HG03469 (cell line): Measurements from ENCODE around the gene GABARAP.
"Not testable (repeated sequence)": the region's sequence is repeated elsewhere in the genome, so short reads cannot be mapped to it uniquely, and the experiment has no call there.

Experiments
- ATAC-seq: cut with Tn5 transposase; IDR thresholded peaks from one replicate; pipeline ENCODE4 v1.9.1; 2021; ENCODE audit warnings: mild to moderate bottlenecking, moderate library complexity, moderate number of reproducible peaks; ENCODE audit not compliant: unreplicated experiment

GABARAP gene

DNA sequence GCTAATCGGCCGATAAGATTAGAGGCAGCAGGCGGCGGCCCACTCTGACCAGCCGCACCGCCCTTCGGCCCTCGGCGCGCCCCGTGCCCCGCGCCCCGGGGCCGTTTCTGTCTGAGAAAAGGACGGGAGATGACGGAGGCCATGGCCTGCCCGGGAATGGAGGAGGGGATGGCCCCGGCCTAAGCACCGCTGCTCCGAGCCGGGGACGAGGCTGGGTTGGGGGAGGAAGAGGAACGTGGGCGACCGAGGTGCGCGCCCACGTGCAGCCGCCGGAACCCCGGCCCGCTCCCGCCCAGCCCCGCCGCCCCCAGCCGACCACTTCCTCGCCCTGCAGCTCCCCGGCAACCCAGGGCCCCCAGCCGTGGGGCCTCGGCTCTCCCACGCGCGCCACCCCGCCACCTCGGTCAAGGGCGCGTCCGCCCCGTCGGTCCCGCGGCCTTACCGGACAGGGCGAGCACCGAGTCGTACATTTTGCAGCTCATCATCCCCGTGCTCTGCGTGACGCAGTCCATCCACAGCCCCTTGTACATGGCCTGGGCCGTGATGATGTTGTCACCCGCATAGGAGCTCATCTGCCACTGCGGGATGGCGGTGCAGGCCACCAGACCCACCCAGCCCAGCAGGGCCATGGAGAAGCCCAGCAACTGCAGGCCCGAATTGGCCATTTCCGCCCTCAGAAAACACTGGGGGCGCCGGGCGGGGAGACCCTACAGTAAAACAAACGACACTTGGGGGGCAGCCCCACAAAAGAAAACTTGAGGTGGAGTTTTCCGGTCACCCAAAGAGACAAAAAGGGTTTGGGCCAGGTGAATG lies 19.3 kb upstream of the GABARAP start:
- no peak for ATAC-seq

DNA sequence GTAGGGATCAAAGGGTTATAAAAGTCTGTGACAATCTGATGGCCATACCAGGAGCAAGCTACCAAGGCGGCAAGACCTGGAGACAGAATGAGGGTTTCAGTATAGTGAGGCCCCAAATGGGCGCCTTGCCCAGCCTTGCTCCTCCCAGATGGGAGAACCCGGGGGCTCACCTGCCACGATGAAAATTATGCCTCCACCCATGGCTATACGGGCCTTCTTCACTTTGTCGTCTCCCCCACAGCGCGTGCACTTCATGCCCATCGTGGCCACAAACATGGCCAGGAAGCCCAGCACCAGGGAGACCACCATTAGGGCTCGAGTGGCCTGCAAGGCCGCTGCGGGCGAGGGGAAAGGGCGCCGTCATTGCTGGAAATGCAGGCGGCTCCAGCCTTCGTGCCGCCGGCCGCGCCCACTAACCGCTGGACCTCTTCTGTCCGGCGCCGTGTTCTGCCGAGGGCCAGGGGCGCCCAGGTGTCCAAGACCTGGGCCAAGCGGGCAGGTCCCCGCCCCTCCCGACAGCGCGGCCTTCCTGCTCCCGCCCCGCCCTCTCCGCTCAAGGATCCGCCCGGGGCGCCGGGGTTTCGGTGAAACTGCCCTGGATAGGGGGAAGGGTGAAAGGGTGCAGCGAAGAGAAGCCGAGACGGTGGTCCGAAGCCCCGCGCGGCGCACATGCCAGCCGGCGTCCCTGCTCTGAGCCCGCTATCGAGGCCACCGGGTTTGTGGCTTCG lies 18.6 kb upstream of the GABARAP start:
- no peak for ATAC-seq

DNA sequence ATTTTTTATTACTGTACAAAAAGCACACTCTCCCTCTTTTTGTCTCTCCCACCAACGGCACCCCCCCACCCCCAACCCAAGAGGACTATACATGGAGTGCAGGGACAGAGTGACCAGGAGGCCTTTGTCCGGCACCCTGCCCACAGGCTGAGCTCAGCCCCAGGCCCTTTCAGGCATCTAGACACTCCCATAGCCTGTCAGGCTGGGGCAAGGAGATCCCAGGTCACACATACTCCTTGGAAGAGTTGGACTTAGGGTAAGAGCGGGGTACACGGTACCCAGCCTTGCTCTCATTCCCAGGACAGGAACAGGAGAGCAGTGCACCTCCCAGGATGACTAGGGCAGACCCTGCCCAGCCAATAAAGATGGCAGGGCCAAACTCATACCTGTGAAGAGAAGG lies 17.9 kb upstream of the GABARAP start:
- no peak for ATAC-seq

DNA sequence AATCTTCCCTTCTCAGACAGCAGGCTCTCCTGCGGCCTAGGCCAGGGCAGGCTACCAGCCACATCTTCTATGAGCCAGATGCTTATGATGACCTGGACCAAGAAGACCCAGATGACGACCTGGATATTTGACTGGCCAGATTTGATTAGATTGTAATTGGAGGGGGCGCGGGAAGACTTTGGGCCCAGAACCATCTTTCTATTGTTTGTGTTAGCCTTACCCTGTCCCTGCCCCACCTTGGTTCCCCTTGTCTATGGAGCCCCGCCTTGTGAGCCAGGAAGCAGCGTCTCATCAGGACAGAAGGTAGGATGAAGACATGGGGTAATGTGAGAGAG lies 17.3 kb upstream of the GABARAP start:
- ATAC-seq: no peak

DNA sequence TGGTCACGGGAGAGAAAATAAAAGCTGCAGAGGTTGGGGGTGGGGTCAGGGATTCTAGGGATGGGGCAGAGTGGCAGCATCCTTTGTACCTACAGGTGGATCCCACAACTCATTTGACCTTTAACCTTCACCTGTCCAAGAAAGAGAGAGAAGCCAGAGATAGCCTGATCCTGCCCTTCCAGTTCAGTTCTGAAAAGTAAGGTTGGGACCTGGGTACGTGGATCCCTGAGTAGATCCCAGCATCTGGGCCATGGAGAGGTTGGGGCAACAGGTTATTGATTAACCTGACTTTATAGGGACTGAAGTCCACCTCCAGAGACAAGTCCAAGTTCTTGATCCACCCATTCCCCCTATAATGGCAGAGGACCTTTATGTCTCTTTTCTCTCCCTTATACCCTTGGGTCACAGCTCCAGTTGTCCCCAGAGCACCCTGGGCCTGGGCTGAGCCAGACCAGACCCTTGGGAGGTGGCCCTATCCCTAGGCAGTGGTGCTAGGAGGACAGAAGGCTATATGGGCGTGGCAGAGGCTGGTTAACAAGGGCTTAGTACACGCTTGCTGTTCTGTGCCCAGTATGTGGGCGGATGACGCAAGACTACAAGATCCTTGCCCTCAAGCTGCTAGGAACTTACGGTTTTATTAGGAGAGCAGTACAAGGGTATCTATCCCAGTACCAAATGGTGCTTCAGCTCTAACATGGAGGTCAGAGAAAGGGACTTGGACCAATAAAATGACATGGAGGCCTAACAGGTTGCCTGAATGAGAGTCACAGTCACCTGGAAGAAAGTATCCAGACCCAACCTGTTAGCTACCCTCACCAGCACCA lies 16.7 kb upstream of the GABARAP start:
- no peak for ATAC-seq

DNA sequence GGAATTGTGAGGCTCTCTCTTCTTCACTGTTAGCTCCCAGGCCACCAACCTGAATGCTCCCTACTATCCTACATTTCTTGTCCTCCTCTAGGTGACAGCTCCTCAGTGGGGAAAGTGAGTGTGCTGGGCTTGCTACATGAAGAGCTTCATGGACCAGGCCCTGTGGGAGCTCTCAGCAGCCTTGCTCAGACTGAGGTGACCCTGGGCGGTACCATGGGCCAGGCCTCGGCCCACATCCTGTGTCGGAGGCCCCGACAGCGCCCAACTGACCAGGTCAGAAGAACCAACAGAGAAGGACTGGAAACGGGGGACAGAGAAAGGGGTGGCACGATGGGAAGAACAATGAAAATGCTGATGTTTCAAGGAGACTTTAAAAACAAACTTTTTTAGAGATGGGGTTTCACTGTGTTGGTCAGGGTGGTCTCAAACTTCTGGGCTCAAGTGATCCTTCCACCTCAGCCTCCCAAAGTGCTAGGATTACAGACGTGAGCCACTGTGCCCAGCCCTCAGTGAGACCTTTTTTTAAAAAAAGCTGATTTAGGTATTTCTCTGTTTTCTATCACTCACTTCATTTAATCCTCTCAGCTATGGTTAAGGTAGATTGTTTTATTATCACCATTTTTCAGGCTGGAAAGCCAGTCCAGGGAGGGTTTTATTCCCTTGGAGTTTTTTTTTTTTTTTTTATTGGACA lies 14.7 kb upstream of the GABARAP start:
- no peak for ATAC-seq

DNA sequence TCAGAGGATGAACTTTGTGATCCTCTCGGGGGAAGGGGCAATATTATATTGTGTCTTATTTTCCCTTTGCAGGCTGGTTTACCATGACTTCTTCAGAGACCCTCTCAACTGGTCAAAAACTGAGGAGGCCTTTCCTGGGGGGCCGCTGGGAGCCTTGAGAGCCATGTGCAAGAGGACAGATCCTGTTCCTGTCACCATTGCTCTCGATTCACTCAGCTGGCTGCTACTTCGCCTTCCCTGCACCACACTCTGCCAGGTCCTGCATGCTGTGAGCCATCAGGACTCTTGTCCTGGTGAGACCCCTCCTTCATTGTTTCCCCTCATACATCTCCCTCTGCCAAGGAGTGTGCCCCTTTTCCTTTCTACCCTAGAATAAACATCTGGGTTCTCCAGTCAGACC lies 12.3 kb upstream of the GABARAP start:
- no peak for ATAC-seq

DNA sequence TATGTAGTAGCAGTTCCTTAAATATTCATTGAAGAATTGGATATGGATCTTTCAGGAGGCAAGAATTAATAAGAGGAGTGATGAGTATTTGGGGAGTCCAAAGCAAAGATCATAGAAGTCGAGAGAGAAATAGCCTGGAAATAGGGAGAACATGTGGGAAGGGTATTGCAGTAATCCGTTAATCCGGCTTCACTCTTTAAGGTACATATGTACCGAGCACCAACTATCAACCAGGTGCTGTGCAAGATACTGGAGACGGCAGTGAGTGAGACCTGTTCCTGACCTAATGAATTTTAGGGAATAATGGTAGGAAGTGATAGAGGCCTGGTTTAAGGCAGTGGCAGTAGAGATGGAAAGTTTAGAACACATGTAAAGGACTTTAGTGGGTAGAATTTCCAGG lies 10.8 kb upstream of the GABARAP start:
- no peak for ATAC-seq

DNA sequence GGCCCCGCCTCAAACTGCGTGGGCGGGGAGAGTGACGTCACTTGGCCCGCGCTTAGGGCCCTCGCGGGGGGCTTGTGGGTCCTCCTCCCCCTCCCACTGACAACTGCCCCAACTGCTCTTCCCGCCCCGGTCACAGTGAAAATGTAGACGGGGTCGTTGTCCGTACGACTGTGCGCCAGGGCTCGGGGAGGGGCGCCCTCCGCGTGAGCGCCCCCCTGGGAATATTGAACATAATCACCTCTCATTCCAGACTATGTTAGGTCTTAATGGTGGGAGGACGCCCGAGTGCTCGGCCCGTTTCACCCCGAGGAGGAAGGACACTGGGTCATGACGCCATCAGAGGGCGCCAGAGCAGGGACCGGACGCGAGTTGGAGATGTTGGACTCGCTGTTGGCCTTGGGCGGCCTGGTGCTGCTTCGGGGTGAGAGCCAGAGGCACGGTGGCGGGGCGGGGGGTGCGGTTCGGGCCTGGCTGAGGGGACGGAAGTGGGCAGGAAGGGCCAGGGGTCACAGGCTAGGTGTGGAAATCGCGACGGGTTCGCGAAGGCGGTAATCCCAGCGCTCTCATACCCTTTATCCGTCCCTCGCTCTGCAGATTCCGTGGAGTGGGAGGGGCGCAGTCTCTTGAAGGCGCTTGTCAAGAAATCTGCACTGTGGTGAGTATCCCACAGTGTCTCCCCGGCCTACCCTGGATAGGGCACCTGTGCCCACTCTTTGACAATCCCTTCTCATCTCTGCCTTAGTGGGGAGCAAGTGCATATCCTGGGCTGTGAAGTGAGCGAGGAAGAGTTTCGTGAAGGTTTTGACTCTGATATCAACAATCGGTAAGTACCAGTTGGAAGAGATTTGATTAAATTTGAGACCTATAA lies 10.2 kb upstream of the GABARAP start, which contains the start of gene ELP5:
Gene ELP5 (plus strand): TSS at position 40 of the 868 bp plus-strand sequence. CDS start 336 bp downstream, at position 376.
- ATAC-seq: peak; percentile 35

DNA sequence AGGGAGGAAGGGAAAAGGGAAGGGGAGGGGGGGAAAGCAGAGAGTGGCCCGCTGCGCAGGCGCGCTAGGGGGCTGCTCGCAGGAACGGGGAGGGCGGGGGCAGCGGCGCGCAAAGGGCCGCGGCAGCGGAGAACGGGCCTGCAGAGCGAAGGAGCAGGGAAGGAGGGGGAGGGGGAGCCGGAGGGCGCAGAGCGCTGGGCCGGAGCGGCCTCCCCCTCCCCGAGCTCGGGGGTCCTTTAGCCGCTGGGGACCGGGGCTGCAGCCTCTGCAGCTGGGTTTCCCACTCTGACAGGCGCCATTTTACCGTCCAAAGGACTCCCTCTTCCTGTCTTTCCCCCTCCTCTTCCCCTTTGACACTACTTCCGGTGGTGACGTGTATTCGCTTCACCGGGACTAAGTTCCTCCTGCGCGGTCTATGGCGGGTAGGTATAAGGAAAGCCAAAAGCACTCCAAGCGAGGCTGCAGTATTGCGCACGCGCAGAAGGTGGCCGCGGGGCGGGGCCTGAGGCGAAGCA lies 9.5 kb upstream of the GABARAP start, which contains the start of gene CTDNEP1:
Gene CTDNEP1 (minus strand): TSS at position 74 of the 515 bp plus-strand sequence. CDS start 438 bp downstream, outside the sequence.
- peak; percentile 70 for ATAC-seq

DNA sequence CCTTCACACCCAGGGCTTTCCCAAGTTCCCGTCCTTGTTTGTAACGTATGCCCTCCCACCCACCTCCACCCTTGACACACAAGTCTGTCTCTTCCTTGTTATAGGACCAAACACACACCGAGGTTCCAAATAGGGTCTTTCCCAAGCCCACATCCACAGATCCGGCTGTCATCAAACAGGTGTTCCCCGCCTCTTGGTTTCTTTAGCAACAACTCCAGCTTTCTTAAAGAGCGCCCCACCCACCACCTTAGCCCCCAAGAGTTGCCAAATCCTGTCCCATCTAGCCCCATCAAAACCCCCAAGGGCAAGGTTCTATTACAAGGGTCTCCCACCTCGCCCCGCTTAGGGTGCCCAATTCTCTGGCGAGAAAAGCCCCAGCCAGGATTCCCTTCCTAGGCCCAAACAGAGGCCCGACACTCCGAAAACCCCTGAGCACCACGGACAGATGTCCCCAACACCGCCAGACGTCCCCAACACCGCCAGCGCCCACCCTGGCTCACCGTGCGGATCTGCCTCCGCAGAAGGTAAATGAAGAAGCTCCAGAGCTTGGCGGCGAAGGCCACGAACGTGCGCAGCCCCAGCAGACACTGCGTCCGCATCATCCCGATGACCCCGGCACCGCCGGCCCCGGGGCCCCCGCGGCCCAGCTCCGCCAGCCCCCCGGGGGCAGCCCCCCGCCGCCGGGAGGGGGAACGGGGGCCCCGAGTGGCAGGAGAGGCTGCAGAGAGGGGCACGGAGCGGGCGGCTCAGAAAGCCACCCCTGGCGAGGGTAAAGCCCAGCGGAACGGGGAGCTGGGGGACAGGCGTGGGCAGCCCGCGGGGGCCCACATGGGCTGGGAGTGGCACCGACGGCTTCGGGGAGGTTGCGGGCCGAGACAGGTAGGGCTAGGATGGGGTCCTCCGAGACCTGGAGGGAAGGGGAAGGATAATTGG lies 8.7 kb upstream of the GABARAP start:
- ATAC-seq: no peak

DNA sequence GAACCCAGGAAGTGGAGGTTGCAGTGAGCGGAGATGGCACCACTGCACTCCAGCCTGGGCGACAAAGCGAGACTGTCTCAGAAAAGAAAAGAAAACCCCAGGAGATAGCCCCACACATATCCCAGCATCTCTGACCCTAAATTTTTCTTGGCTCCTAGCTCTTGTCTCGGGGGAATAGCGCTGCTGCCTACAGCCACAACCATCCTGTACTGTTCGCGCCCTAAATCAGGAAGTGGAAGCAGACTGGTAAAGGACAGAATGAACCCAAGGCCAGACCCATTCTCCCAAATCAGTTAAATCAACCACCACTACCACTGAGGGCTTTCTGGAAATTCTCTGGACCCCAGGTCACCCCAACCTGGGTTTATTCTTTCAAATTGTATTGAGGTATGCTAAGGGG lies 7.6 kb upstream of the GABARAP start:
- ATAC-seq: no peak

DNA sequence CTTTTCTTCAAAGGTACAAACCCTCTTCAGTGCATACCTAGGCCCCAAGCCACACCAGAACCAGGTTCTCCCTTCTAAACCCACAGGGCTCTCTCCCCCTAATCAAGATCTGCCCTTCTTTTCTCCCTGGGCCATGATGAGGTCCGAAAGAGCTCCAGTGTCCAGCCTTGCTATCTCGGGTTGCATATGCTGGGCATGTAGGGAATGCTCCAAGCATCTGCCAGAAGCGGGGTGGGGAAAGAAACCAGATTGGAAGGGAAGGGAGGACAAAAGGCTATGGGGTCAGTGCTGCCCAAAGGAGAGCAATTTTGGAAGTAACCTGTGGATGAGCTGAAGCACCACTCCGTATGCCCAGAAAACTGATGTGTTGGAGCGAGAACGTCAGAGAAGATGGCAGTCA lies 7.0 kb upstream of the GABARAP start:
- ATAC-seq: no peak

DNA sequence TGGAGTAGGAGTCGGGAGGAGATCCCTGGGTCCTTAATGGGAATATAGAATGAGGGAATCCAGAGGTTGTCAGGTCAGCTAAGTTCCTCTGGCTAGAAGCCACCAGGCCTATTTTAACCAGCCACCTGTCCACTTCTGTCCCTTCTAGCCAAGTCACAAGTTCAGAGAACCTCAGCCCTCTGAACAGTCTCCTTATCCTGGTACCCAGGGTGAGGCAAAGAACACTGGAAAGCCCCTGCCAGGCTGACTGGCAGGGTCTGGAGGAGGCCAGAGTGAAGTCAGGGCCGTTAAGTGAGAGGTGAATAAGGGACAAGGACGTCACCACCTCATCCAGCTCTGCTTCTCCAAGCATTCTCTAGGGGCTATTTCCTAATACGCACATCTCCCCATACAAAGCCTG lies 6.5 kb upstream of the GABARAP start:
- no peak for ATAC-seq

DNA sequence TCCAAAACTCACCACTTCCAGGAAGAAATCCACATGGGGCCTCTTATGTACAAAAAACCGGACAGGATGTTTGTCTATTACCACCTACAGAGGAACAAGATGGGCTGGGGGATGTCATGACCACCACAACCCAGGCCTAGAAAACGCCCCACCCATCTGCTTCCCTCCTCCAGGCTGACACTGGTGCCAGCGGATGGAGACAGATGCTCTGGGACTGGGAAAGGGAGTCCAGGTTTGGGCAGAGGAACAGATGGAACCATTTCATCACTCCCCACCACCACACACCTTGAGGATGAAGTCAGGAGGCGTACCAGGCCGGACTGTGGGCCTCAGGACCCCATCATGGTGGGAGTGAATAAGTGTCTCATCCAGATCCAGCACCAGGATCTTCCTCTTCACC lies 4.5 kb upstream of the GABARAP start:
- ATAC-seq: no peak

DNA sequence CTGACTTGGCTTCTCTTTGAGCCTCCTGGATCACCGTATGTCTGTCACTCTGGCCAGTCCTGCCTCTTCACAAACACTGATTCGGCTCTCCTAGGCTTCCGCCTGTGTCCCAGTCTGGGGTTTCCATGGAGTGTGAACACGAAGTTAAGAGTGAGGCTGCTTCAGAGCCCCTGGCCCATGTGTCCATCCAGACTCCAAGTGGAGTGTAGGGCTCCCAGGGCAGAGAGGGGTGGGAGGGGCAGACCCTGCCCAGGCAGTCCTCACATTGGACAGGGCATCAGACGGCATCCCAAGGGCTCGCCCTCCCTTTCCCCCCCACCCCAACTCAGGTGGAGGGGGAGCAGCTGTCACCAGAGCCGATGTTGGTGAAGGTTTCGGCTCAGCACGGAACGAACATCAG lies 1.6 kb upstream of the GABARAP start:
- not testable (repeated sequence) for ATAC-seq

DNA sequence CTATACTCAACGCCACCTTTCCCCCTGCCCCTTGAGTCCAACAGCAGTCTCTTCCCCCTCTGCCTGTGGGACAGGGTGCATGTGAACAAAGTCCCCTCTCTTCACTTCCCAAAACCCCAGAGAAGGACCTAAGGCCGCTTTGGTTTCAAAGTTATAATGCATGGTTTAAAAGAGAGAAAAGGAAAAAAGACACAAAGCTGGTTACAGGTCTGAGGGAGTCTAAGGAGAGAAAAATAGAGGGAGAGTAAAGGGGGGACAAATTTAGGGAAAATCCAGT lies 1.1 kb upstream of the GABARAP start:
- no peak for ATAC-seq

DNA sequence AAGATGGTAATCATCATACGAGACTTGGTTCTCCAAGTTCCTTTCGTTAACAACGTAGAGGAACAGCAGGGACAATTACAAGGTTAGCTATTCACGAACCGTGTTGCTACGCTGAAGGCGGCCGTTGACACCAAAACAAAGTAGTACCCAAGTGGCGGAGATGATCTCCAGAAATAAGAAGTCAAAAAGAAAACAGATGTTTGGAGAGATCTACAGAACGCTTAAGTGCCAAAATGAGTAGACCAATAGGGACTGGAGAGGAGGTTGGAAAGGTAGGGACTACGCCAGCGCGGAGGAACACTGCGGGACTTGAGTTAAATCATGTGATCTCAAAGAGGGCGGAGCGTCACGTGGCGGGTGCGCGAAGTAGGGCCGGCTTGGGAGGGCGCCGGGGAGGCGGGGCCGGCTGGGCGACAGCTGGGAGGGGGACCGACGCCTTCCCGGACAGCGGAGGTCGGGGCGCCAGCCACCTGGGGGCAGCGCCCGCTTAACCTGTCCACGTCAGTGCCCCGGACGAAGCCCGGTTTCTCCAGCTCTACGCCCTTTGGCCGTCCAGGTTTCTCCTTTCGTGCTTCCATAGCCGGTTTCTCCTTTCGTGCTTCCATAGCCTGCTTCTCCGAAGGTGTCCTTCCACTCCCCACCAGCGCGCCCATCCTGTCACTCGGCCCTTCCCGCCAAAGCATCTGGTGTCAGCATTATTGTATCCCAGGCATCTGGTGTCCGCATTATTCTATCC lies 636 bp upstream of the GABARAP start:
- no peak for ATAC-seq
